GM21360 (cell line): ENCODE data around the gene AGK.

Source experiments
- ATAC-seq: cut with Tn5 transposase; IDR thresholded peaks from one replicate; pipeline ENCODE4 v1.9.1; 2021; ENCODE audit warnings: mild to moderate bottlenecking, moderate library complexity; ENCODE audit not compliant: unreplicated experiment

AGK gene, protein sequence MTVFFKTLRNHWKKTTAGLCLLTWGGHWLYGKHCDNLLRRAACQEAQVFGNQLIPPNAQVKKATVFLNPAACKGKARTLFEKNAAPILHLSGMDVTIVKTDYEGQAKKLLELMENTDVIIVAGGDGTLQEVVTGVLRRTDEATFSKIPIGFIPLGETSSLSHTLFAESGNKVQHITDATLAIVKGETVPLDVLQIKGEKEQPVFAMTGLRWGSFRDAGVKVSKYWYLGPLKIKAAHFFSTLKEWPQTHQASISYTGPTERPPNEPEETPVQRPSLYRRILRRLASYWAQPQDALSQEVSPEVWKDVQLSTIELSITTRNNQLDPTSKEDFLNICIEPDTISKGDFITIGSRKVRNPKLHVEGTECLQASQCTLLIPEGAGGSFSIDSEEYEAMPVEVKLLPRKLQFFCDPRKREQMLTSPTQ

DNA sequence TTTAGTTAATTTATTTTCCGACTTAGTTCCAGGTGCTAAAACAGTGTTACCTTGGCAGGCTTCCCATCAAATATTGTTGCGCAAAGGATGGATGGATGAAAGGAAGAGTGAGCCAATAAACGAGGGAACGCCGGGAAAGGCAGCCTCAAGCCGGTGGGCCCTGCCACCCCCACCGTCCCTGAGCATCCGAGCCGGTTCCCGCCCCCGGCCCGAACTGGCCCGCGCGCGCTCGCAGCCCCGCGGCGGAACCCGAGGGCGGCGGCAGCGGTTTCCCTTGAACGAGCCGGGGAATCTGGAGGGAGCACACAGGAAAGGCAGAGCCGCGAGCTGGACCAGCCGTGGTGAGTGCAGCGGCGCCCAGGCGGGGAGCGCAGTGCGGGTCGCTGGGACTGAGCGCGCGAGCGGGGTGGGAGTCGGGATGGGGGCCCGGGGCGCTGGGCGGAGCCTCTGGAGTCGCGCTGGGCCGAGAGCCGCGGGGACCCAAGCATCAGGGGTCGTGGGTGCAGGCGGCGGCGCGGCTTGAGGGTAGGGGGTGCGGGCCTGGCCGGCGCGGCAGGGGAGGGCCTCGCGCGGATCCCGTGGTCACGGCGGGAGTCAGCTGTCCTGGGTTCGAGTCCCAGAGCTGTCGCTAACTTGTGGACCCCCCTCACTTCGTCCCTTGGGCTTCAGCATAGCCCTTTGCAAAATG, at the start of gene AGK:
Gene AGK, plus strand, starts transcription at position 317 of the 688 bp plus-strand sequence. CDS start 4,057 bp downstream, outside the sequence.
- ATAC-seq: peak; percentile 93

DNA sequence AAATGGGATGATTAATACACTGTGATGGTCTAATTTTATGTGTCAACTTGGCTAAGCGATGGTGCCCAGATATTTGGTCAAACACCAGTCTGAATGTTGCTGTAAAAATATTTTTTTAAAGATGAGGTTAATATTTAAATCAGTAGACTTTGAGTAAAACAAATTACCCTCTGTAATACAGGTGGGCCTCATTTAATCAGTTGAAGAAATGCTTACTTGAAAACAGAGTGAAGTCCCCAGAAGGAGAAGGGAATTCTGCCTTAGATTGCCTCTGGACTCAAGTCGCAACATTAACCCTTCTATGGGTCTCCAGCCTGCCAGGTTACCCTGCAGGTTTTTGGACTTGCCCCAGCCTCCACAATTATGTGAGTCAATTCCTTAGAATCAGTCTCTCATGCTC, 49.8 kb upstream of the AGK start:
- ATAC-seq: no peak

DNA sequence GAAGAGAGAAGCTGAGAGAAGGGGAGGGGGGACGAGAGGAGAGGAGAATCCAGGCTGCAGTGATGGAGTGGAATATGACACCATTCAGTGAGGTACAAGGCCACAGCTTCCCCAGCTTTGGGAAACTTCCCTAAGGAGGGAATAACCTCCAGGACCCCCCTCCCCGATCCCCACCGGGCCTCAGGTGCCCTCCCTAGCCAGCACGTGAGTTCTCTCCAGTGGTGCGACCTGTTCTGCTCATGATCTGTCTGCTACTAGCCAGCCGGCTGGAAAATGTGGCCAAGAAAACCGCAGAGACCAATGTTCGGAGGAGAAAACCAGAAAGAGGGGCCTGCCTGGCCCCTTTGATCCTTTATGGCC, 39.9 kb upstream of the AGK start:
- no peak for ATAC-seq

DNA sequence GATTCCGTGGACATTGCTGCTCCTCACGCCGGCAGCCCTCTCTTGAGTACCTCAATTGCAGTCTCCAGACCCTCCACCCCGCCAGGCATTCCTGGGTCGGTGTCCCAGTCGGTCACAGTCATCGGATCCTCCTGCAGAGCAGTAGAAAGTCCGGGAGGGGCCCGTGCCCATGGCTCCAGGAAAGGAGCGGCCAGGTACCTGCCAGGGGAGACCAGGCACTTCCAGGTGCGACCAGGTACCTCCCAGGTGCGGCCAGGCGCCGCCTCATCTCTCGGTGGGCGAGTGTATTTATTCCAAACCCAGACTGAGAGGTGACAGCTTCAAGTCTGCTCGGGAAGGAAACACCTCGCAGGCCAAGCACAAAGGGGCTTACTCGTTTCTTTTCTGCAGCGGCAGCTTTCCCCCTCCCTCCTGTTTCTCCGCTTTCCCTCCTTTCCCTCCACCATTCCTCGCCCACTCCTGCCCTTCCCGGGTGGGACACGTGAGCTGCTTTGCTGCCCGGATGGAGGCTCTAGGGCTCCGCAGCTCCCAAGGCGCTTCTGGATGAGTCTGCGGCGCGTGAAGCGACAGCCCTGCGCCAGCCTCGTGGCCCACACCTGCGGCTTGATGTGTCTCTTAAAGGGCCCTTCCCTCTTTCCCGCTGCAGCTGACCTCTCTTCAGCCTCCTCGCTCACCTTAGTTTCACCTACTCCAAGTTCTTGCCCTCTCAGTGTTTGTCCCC, 39.4 kb upstream of the AGK start:
- ATAC-seq: no peak

DNA sequence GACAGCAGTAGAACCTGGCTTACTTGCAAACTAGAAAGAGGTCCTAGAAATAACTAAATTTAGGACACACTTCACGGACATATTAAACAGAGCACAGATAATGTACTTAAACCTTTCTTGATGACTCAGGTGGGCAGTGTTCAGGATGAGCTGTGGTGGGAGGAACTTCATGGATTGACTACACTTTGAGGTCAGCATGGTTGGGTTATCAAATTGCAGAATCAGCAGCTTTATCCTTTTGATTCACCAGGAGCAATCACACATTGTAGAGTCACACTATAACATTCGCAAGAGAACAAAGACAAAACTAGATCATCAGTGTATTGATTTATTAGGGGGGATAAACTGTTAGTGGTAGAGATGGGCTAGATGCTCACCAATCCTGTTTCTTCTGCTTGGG, 38.6 kb upstream of the AGK start:
- no peak for ATAC-seq

DNA sequence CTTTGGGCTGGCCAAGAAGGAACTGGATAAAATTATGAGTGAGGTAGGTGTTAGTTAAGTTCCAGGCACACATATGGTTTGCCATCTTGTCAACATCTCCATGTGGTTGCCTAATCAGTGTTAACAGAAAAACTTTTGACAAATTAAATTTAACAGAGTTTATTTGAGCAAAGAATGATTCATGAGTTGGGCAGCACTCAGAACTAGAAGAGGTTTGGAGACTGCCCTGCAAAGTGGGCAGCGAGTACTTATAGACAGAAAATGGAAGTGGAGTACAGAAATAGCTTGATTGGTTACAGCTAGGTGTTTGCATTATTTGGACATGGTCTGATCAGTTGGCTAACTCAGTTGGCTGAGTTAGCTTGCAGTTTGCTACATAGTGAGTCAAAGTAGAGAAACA, 37.5 kb upstream of the AGK start:
- no peak for ATAC-seq

DNA sequence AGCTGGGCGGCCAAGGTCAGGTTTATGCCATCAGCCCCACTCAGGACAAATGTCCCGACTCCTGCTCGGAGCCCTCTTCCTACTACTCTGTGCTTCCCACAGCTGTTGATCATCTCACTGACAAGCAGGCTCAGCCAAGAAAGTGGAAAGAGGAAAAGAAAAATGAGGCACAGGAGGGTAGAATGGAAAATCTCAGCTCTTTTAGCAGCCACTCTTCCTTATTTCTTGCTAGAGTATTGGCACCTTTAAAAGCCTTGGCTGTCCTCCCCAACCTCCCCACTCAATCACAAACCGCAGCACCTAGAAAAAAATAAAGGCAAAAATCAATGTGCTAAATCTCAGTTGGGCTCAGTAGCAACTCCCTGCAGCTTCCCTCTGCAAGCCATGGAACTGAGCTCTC, 35.3 kb upstream of the AGK start:
- no peak for ATAC-seq

DNA sequence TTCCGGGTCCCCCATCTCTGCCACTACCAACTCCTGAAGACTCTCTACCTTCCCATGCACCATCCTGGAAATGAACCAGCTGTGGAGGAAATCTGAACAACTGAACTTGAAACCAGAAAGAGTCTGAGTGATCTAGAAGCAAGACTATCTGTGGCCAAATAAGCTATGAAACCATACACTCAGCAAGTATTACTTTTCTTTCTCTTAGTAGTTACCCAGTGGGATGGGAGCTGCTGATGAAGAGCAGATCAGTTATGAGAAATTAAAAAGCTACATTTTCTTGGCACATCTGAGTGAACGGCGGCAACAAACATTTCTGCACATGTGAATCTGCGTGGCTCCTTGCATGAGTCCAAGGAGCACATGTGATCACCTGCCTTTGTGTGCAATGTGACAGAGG, 31.6 kb upstream of the AGK start:
- ATAC-seq: no peak

DNA sequence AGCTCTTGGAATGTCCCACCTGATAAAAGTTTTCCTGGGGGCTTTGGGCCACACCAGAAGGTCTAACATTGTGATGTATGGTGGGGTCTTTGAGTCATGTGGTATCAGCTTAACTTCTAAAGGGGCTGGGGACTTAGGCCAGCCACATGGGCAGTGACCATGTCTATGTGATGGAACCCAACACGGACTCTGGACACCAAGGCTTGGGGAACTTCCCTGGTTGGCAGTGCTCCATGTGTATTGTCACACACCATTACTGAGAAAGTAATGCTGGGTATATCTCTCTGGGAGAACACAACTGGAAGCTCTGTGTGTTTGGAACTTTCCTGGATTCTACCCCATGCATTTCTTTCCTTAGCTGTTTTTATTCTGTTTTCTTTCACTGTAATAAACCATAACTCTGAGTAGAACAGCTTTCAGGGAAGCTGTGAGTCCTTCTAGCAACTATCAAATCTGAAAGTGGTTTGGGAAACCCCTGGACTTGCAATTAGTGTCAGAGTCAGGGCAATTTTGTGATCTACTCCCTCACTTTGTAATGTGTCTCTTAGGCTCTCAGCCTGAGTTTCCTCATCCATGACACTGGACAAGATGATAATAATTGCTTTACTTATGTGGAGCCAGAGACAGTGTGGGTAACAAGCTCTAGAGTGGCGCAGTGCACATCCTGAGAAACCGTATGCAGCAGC, 28.4 kb upstream of the AGK start:
- no peak for ATAC-seq

DNA sequence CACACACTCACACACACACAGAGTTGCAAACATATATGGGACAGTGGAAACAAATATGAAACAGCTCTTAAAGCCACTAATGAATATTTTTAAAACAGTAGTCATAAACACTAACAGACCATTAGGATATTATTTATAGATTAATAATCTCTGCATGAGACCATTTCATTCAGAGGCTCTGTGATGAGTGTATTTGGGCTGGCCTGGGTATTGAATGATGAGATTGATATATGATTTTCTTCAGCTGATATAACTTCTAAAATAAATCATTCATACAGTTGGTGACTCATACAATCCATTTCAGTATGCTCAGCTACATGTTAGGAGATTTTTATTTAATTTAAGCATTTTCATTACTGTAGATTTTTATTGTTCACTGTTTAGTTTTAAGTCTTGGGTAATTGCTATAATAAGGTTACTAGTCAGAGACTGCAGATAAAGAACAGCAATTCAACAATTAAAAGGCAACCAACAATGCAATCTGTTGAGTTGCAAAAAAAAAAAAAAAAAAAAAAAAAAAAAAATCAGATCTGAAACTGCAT, 25.2 kb upstream of the AGK start:
- no peak for ATAC-seq

DNA sequence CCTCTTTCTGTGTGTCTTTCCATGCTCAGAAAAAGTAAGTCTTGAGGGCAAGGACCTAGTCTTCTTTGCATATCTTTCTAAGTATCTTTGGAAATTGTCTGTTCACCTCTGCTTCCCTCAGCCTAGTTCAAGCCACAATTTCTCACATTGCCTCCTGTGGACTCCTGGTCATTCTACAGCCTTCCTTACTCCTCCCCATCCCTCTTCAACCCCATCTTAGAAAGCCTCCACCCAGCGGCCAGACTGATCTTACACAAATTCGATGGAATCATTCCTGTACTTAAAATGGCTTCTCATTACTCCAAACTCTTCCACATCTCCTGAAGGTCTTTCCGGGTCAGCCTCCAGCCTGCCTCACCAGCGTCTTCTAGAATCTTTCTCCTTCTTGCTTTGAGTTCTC, 24.1 kb upstream of the AGK start:
- no peak for ATAC-seq

DNA sequence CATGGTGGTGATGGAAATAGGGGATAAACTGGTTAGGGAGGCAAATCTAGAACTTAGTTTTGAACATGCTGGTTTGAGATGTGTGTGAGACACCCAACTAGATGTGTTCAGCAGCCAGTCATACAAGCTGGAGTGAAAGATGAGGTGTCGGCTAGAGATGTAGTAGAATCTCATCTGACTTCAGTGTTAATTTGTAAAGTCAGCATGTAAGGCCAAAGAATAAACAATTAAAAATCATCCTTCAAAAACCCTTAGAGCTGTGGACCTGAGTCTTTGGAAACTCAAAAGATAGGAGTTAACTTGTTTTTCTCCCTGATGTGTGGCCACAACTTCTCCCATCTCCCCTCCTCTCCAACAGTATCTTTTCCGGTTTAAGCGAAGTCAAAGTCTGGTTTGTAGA, 22.8 kb upstream of the AGK start:
- no peak for ATAC-seq

DNA sequence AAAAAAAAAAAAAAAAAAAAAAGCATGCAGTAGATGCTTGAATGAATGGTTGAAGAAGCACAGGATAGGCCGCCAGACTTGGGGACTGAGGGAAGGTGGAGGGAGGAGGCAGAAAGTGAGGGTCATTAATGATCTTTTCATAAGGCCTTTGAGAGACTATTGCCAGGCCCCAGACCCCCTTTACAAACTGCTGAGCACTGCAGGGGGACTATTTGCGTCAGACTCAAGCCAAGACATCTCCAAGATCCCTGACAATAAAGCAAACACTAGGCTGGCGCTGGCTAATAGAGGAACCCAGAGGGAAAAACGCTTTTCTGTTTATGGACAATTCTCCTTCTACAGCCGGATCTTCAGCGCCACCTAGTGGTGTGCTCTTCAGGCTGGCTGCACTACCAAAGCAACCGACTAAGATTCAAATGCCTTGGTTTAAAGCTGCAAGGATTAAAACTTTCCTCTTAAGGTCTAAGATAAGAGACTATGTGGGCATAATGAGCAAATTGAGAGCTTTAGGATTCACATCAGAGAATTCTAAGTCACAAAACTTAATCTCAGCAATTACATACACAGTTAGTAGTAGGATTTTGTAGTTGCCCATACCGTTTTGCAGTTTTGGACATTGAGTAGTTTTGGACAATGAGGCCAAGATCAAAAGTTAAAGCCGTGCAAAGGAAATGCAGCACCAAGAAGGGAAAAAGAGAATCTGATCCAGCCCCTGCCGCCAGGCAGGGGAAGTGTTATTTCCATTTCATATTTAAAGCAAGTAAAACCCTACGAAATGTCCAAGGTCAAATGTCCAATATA, 17.9 kb upstream of the AGK start:
- no peak for ATAC-seq

DNA sequence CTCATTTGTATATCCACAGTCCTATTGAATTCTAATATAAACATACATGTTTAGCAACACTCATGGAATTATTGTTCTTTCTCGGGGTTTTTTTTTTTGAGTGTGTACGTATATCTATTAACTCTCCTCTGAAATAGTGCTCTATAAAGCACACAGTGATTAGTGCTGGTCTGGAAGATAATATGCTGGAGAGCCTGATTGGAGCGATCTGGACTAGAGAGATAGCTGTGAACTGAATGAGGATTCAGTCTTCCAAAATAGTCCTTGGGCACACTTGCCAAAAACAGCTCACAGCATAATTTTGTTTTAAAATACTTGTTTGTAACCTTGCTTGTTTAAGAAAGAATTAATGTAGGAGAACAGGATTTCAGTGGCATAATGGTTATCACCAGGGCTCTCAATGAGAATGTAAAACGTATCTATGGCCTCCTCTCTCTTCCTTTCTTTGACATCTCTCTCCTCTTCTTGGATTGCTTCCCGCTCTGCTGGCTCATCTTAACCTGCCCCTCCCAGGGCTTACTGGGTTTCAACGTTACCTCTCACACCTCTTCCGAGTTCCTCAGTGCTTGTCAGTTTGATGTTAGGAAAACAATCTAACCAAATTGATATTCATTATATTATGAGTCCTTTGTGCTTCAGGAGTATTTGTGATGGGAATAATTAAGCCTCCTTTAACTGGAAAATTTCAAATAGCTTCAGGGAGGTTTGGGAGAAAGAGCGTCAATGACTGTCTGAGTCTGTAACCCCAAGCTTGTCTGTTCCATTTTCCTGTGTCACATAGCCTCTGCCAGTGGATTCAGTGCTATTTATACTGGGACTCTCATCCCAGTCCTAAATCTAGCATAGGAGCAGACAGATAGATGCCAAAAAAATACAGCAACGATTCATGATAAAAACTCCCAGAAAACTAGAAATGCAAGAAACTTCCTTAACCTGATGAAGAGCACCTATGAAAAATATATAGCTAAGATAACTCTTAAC, 16.2 kb upstream of the AGK start:
- ATAC-seq: no peak

DNA sequence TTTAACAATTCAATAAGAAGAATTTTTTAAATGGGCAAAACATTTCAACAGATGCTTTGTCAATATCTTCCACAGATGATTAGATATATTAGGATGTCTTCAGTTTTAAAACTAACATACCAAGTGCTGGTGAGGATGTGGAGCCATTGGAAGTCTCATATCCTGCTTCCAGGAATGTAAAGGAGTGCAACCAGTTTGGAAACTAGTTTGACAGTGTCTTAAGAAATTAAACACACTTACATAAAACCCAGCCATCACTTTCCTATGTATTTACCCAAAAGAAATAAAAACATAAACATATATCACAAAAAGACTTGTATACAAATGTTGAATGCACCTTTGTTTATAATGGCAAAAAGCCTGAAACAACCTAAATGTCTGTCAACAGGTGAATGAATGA, 13.3 kb upstream of the AGK start:
- ATAC-seq: no peak

DNA sequence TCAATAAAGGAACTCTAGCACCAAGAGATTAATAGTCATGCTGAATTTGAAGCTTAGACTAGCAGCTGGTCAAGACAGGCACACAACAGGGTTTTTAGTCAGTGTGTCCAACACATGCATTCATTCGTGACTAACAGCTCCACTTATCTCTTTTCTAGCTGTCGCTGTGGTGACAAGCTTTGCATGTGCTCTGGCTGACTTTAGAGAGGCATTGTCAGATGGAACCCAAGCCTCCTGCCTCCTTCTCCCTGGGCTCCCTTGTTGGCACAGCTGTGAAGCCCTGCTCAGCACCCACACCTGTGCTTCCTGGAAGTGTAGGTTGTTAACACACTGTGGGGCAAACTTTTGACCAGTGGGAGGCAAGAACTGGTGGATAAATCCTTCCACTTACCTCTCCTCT, 9.8 kb upstream of the AGK start:
- ATAC-seq: no peak

DNA sequence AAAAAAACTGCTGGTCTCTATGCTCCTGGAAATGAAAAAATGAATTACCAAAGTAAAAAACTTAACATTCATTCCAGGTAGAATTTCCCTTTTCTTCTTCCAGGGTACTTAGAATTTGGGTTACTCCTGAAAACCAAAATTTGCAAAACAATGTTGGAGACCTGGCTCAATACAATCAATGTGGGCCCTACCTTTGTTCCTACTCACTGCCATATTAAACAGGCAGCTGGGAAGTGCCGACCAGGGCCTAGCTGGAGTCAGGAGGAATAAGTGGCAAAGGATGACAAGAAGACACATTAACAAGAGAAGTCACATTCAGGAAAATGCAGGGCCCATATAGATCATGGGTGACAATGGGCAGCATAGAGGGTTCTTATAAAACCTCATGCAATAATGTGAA, 6.4 kb upstream of the AGK start:
- no peak for ATAC-seq

DNA sequence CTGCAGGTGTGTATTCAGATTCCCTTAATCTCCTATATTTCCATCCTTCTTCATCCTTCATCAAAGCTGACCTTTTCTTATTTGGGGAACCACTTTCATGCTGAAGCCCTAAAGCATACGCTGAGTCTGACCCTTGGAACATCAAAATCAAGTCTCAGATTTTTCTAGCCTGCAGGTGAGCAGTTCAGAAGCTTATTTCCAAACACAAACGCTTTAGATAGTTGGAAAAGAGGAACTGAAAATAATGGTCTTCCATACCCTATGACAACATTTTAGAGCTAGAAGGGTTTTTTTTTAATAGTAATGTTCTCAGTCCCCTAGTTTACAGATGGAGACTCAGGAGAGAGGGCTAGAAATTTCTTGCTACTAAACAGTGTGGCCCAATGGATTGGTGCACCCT, 1.6 kb upstream of the AGK start:
- ATAC-seq: no peak
